Natural killer cell (primary cell): ENCODE measurements around the gene LPA. TPM values are rescaled to one million over a fixed set of nuclear protein-coding genes. Genes with fewer than 3 reads are reported as not detected.
"Not testable (repeated sequence)": the region's sequence is repeated elsewhere in the genome, so short reads cannot be mapped to it uniquely, and the experiment has no call there.

ENCODE experiments used
- ATAC-seq, 3 donors: fragments of 150-1000 bp in 2 of 3; fragments of 200-7000 bp in 1 of 3; cut with Tn5 transposase; 1 replicate in 1 of 3; 2 replicates in 2 of 3; pipeline ENCODE4 v1.10.0; 2021; ENCODE audit warnings: mild to moderate bottlenecking in 2 of 3, moderate library complexity in 2 of 3
- DNase-seq, 2 donors: peaks; one replicate each; pipeline versions ENCODE4 v3.0.0 to v3.0.0-alpha.2; 2013 to 2021; ENCODE audit warnings: mixed read lengths in 1 of 2
- H3K27ac ChIP-seq: one replicate; pipeline ENCODE4 v1.5.1; 2013; ENCODE audit warnings: mild to moderate bottlenecking, low read length
- H3K27me3 ChIP-seq: one replicate; pipeline ENCODE4 v1.6.1; 2013; ENCODE audit warnings: low read length; ENCODE audit not compliant: control insufficient read depth, insufficient read depth
- H3K36me3 ChIP-seq: one replicate; pipeline ENCODE4 v1.6.1; 2013; ENCODE audit warnings: low read length; ENCODE audit not compliant: control insufficient read depth, insufficient read depth
- H3K4me1 ChIP-seq: one replicate; pipeline ENCODE4 v1.6.1; 2013; ENCODE audit warnings: low read length; ENCODE audit not compliant: control insufficient read depth, insufficient read depth
- H3K4me3 ChIP-seq: one replicate; pipeline ENCODE4 v1.5.1; 2013; ENCODE audit warnings: low read length
- H3K9me3 ChIP-seq: one replicate; pipeline ENCODE4 v1.6.1; 2013; ENCODE audit warnings: low read length; ENCODE audit not compliant: control insufficient read depth, insufficient read depth
- H3K27ac Mint-ChIP-seq, 2 donors: one replicate each; pipeline ENCODE4 v1.8.0; 2022; ENCODE audit warnings: mild to moderate bottlenecking in 2 of 2, mixed read lengths in 2 of 2, moderate library complexity in 1 of 2
- H3K27me3 Mint-ChIP-seq, 2 donors: one replicate each; pipeline ENCODE4 v1.8.0; 2022; ENCODE audit warnings: low read depth in 2 of 2, mixed read lengths in 2 of 2
- H3K36me3 Mint-ChIP-seq: one replicate; pipeline ENCODE4 v1.8.0; 2022; ENCODE audit warnings: mixed read lengths
- H3K4me1 Mint-ChIP-seq, 2 donors: one replicate each; pipeline ENCODE4 v1.8.0; 2022; ENCODE audit warnings: mixed read lengths in 2 of 2
- H3K4me3 Mint-ChIP-seq: one replicate; pipeline ENCODE4 v1.8.0; 2022; ENCODE audit warnings: mild to moderate bottlenecking, moderate library complexity, mixed read lengths
- H3K9me3 Mint-ChIP-seq, 2 donors: one replicate each; pipeline ENCODE4 v1.8.0; 2022; ENCODE audit warnings: mixed read lengths in 2 of 2
- CTCF ChIP-seq: fragments of 200-600 bp; IDR thresholded peaks from one replicate; pipeline ENCODE4 v1.8.0; 2022; ENCODE audit warnings: antibody characterized with exemption
- WGBS: methylation state at CpG from one replicate; pipeline ENCODE4 v1.1.7; 2013; ENCODE audit warnings: missing lambda C conversion rate; ENCODE audit not compliant: insufficient coverage; 5-methylcytosine and 5-hydroxymethylcytosine counted together
- intact Hi-C: fragments of 100-400 bp; cut with micrococcal nuclease; formaldehyde crosslinking; loops from one replicate; pipeline ENCODE4 v1.14.2; 2022
- total RNA-seq, 4 donors: library from RNA; stranded (reverse); fragments of 120-200 nt in 1 of 4; gene quantifications; one replicate each; pipeline versions ENCODE4 v1.2.3 to v1.2.4, GENCODE V29; 2013 to 2022

The LPA gene
- total RNA-seq, result not detected
- not detected for total RNA-seq (2013)

- H3K27ac ChIP-seq, DNase-seq, intact Hi-C loops, H3K9me3 Mint-ChIP-seq, H3K4me3 Mint-ChIP-seq, H3K27ac Mint-ChIP-seq, H3K36me3 Mint-ChIP-seq, H3K27me3 ChIP-seq, H3K4me3 ChIP-seq, ATAC-seq, H3K27me3 Mint-ChIP-seq, H3K4me1 Mint-ChIP-seq, H3K36me3 ChIP-seq, H3K4me1 ChIP-seq, H3K9me3 ChIP-seq: not testable (repeated sequence)
- no CpG with 5 or more reads among the region's 1 CpG for WGBS
These were observed at the start of gene LPA for GRCh38 chr6:160664198-160664597. LPA (minus strand) TSS chr6:160664275; CDS start chr6:160664214, 61 bp downstream.

- H3K27ac Mint-ChIP-seq, H3K36me3 Mint-ChIP-seq, H3K4me3 ChIP-seq, DNase-seq, intact Hi-C loops, H3K4me1 ChIP-seq, H3K27ac ChIP-seq, H3K4me3 Mint-ChIP-seq, H3K4me1 Mint-ChIP-seq, H3K9me3 Mint-ChIP-seq, ATAC-seq, H3K36me3 ChIP-seq, H3K27me3 ChIP-seq, H3K9me3 ChIP-seq: not testable (repeated sequence)
- H3K27me3 Mint-ChIP-seq, result peaks cover 0 to 10% of the 10 kb centered on the region in 2 donors
These were observed 44.9 kb upstream of the LPA start for GRCh38 chr6:160708993-160709392.

- H3K36me3 ChIP-seq, H3K4me3 Mint-ChIP-seq, H3K4me1 ChIP-seq, intact Hi-C loops, H3K36me3 Mint-ChIP-seq, H3K9me3 ChIP-seq, H3K4me1 Mint-ChIP-seq, H3K27ac Mint-ChIP-seq, H3K9me3 Mint-ChIP-seq, H3K4me3 ChIP-seq, ATAC-seq, H3K27me3 ChIP-seq, H3K27ac ChIP-seq, DNase-seq: not testable (repeated sequence)
- H3K27me3 Mint-ChIP-seq, result peaks cover 6 to 13% of the 10 kb centered on the region in 2 donors
- WGBS, result 93% methylated on average over 7 of the region's 7 CpGs
These were observed 40.6 kb upstream of the LPA start for GRCh38 chr6:160704688-160705087.

- H3K4me1 Mint-ChIP-seq, DNase-seq, H3K9me3 ChIP-seq, H3K4me3 Mint-ChIP-seq, H3K9me3 Mint-ChIP-seq, H3K36me3 Mint-ChIP-seq, H3K27me3 ChIP-seq, H3K27ac ChIP-seq, ATAC-seq, H3K36me3 ChIP-seq, H3K27ac Mint-ChIP-seq, intact Hi-C loops, H3K4me3 ChIP-seq, H3K4me1 ChIP-seq: not testable (repeated sequence)
- WGBS, result 89% methylated on average over 2 of the region's 6 CpGs
- peaks cover 15 to 16% of the 10 kb centered on the region in 2 donors for H3K27me3 Mint-ChIP-seq
These were observed 38.0 kb upstream of the LPA start, which contains the start of gene PLG for GRCh38 chr6:160701918-160702680. PLG (plus strand) TSS chr6:160702244; CDS start chr6:160702305, 61 bp downstream.

- no peak for ATAC-seq
- TF ChIP-seq CTCF, result no peak
- Mint-ChIP-seq H3K27ac (no peak overlapping the region), H3K4me1 (no peaks in the 10 kb centered on the region), H3K27me3 (peaks cover 15% of the 10 kb centered on the region in 2 donors), H3K4me3 (no peak overlapping the region), H3K36me3 (no peaks in the 10 kb centered on the region), H3K9me3 (no peaks in the 10 kb centered on the region)
- Histone ChIP-seq H3K4me1 (no peaks in the 10 kb centered on the region), H3K9me3 (no peaks in the 10 kb centered on the region), H3K4me3 (no peak overlapping the region), H3K27me3 (no peaks in the 10 kb centered on the region), H3K36me3 (no peaks in the 10 kb centered on the region), H3K27ac (no peak overlapping the region)
- no peak for DNase-seq
- intact Hi-C loops, result no loop called here
- 81% methylated on average over 4 of the region's 6 CpGs for WGBS
These were observed 33.8 kb upstream of the LPA start for GRCh38 chr6:160697826-160698225.

GRCh38 chr6:160696884-160697283 is 32.8 kb upstream of the LPA start:
- peaks cover 15% of the 10 kb centered on the region in 2 donors for H3K27me3 Mint-ChIP-seq
- H3K9me3 ChIP-seq, H3K27ac ChIP-seq, H3K27me3 ChIP-seq, H3K4me1 ChIP-seq, H3K9me3 Mint-ChIP-seq, H3K4me1 Mint-ChIP-seq, H3K36me3 Mint-ChIP-seq, ATAC-seq, H3K27ac Mint-ChIP-seq, intact Hi-C loops, H3K4me3 Mint-ChIP-seq, H3K36me3 ChIP-seq, H3K4me3 ChIP-seq, DNase-seq: not testable (repeated sequence)
- 100% methylated on average over 3 of the region's 3 CpGs for WGBS

GRCh38 chr6:160695622-160696021 is 31.5 kb upstream of the LPA start:
- 85% methylated on average over 1 of the region's 2 CpGs for WGBS
- H3K27ac ChIP-seq, H3K36me3 Mint-ChIP-seq, ATAC-seq, intact Hi-C loops, H3K36me3 ChIP-seq, H3K4me3 ChIP-seq, H3K4me1 ChIP-seq, H3K9me3 Mint-ChIP-seq, H3K27me3 ChIP-seq, H3K4me1 Mint-ChIP-seq, H3K27ac Mint-ChIP-seq, H3K4me3 Mint-ChIP-seq, H3K9me3 ChIP-seq, DNase-seq: not testable (repeated sequence)
- peaks cover 9 to 15% of the 10 kb centered on the region in 2 donors for H3K27me3 Mint-ChIP-seq
